Effector memory CD8-positive, alpha-beta T cell (primary cell): ENCODE results near the gene ERCC5.

Experiments used
- ATAC-seq: fragments of 150-1000 bp; cut with Tn5 transposase; replicated peaks from 2 replicates; pipeline ENCODE4 v1.10.0; 2021; ENCODE audit warnings: mild to moderate bottlenecking, moderate library complexity
- DNase-seq, 3 experiments: peaks; one replicate each; pipeline ENCODE4 v3.0.0; 2021
- H3K27ac Mint-ChIP-seq, 2 donors: one replicate each; pipeline ENCODE4 v1.8.0; 2022; ENCODE audit warnings: mild to moderate bottlenecking in 2 of 2, mixed read lengths in 2 of 2, moderate library complexity in 2 of 2
- H3K27me3 Mint-ChIP-seq, 2 donors: one replicate each; pipeline ENCODE4 v1.8.0; 2022; ENCODE audit warnings: mixed read lengths in 2 of 2
- H3K36me3 Mint-ChIP-seq: one replicate; pipeline ENCODE4 v1.8.0; 2022; ENCODE audit warnings: mild to moderate bottlenecking, moderate library complexity, mixed read lengths; ENCODE audit not compliant: insufficient read depth
- H3K4me1 Mint-ChIP-seq, 2 donors: one replicate each; pipeline ENCODE4 v1.8.0; 2022; ENCODE audit warnings: low read depth in 2 of 2, mixed read lengths in 2 of 2
- H3K4me3 Mint-ChIP-seq, 2 donors: one replicate each; pipeline ENCODE4 v1.8.0; 2022; ENCODE audit warnings: mild to moderate bottlenecking in 2 of 2, mixed read lengths in 2 of 2, moderate library complexity in 2 of 2
- H3K9me3 Mint-ChIP-seq, 2 donors: one replicate each; pipeline ENCODE4 v1.8.0; 2022; ENCODE audit warnings: mixed read lengths in 2 of 2

Gene ERCC5

DNA sequence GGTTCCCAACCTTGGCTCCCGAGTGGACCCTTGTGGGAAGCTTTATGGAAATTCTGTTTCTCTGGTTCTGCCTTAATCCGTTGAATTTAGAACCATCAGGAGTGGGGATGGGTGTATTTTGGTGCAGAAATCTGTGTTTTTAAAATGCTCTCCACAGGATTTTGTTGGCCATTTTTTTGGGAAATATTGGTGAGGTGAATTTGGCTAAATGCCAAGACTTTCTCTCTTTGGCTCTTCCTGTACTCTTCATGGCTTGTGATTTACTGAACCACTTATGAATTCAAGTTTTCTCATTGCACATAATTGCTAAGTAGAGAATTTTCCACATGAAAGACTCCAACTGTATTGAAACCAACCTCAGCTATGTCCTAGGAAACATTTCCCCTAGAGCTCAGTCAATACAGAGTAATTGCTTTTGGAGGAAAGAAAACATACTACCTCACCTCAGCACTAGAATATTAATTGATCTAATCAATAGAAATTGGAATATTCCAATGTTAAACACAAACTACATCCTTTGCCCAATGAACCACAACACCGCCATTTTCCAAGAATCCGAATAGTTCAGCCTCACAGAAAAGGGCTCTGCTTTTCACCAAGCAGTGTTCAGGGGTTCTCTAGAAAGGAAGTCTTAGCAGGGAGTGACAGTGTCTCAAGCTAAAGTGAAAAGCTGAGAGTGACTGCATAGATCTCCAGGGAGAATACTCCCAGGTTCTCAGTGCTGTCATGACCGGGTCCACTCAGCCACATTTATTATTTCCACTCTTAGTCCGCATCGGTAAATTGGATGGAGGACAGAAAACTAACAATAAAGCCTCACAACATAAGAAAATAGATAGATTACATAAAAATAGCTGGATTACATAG is 60.3 kb downstream of the ERCC5 start:
- no peak overlapping the region for H3K4me3 Mint-ChIP-seq
- no peaks in the 10 kb centered on the region for H3K9me3 Mint-ChIP-seq

DNA sequence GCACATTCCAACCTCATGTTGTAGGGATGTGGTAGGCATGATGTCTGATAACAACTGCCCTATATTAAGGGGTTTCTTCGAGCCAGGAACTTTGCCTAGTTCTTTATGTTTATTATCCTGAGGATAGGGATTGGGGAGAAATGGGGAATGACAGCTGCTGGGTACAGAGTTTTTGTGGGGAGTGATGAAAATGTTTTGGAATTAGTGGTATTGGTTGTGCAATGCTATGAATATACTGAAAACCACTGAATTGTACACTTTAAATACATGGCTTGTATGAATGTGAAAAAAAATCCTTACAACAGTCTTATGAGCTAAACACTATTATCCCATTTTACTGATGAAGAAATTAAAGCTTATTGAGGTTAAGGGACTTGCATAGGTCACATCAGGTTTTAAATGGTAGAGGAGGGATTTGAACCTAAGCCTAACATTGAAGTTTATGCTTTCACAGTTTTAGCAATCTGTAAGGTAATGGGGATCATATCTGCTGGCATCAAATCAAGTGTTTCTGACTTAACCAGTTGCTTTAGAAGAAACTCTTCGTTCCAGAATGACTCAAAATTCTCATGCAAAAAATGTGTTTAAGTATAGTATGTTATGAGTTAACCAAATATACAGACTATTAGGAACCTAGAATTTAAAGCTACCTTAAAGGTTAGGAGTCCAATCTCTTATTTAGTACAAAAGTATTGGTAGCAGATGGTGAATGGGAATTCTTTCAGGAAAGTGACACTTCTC is 61.4 kb downstream of the ERCC5 start:
- ATAC-seq: no peak
- Mint-ChIP-seq H3K4me1 (no peaks in the 10 kb centered on the region), H3K4me3 (no peak overlapping the region), H3K27ac (no peak overlapping the region), H3K27me3 (peaks cover 31 to 71% of the 10 kb centered on the region in 2 donors), H3K36me3 (no peaks in the 10 kb centered on the region), H3K9me3 (no peaks in the 10 kb centered on the region)
- DNase-seq: no peak

More for the DNA sequence above, 60.3 kb downstream of the ERCC5 start:
- Mint-ChIP-seq H3K27ac (no peak overlapping the region), H3K36me3 (no peaks in the 10 kb centered on the region), H3K4me1 (no peaks in the 10 kb centered on the region), H3K27me3 (peaks cover 31 to 71% of the 10 kb centered on the region in 2 donors)
- no peak for ATAC-seq
- no peak for DNase-seq

DNA sequence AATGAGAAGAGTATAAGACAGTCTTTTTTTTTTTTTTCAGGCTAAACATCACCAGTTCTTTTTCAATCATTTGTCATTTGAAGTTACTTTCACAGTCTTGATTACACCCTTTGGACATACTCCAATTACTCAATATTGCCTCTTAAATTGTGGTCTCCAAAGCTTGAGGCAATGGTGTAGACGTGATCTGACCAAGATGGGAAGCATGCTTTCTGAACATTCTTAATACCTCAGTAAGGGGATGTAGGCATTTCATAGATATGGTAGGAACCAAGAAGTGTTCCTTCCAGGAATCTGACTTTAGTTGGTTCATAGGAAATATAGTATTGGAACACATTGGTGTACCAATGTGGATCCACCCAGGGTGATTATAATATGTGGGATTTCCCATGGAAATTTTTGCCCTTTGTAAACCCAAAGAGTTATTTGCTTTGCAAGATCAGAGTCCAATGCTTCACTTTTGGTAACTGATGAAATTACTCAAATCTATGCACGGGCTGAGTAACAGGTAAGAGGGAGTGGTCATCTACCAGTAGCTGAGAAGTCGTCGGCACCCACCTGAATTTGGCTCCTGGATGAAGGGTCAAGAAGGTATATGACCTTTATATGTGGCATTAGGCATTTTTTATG is 62.2 kb downstream of the ERCC5 start:
- Mint-ChIP-seq H3K36me3 (no peaks in the 10 kb centered on the region), H3K4me1 (no peaks in the 10 kb centered on the region), H3K4me3 (no peak overlapping the region), H3K27ac (no peak overlapping the region), H3K9me3 (no peaks in the 10 kb centered on the region), H3K27me3 (peaks cover 37 to 71% of the 10 kb centered on the region in 2 donors)
- ATAC-seq: no peak
- no peak for DNase-seq

DNA sequence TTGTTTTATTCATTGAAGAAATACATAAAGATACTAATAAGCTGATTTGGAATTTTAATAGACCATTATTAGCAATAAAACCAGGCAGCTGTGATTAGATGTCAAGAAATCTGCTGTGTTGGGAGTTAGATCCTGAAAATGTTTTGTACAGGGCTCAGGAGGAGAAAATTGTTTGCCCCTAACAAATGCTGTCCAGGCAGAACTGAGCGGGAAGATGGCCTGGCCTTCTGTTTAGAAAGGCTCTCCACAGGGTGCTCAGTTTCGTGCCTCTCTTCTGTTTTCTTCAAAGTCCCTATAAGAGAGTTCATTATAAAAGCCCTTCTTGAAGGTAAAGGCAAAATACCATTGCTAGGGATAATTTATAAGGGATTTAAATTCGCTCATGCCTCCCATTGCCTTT is 64.1 kb downstream of the ERCC5 start:
- Mint-ChIP-seq H3K4me1 (no peaks in the 10 kb centered on the region), H3K36me3 (no peaks in the 10 kb centered on the region), H3K9me3 (no peaks in the 10 kb centered on the region), H3K27me3 (peaks cover 51 to 71% of the 10 kb centered on the region in 2 donors), H3K27ac (no peak overlapping the region), H3K4me3 (no peak overlapping the region)
- ATAC-seq (no peak), DNase-seq (no peak)

DNA sequence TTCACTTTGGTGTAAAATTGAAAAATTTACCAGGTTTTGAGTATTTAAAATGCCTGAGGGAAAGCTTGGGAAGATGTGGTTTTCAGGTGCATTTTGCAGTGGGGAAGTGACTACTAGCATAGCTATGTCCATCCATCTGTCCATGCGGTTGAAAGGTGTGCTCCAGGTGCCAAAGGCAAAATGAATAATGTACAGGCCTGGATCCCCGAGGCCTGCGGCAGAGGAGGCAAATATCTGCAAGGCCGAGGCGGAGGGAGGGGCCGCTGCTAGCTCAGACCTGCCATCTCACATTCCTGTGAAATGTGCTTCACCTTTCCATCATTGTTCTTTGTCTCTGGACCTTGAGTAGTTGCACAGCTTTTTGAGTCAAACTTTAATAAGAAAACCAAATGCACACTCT is 65.5 kb downstream of the ERCC5 start:
- DNase-seq (no peak), ATAC-seq (no peak)
- H3K4me1 Mint-ChIP-seq: peaks cover 0 to 2% of the 10 kb centered on the region in 2 donors
- no peaks in the 10 kb centered on the region for H3K36me3 Mint-ChIP-seq
- no peak overlapping the region for H3K27ac Mint-ChIP-seq
- peaks cover 51 to 64% of the 10 kb centered on the region in 2 donors for H3K27me3 Mint-ChIP-seq
- H3K9me3 Mint-ChIP-seq: no peaks in the 10 kb centered on the region
- H3K4me3 Mint-ChIP-seq: no peak overlapping the region

DNA sequence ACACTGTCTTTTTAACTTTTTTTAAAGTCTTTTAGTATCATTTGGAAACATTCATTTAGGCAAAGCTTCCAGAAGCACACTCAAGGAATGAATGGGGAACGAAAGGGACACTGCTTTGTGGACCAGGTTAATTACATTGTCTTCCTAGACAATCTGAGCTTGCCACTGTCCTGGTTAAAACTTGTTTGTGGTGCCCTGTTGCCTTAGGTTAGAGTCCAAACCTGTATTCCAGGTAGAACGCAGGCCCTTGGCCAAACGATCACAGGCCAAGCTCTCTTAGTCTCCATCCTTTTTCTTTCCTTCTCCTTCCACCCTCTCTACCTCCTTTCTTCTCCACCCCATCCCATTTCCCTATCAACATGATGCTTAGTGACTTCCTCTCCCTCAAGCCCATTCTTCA is 66.8 kb downstream of the ERCC5 start:
- DNase-seq: no peak
- H3K4me1 Mint-ChIP-seq: peaks cover 0 to 2% of the 10 kb centered on the region in 2 donors

DNA sequence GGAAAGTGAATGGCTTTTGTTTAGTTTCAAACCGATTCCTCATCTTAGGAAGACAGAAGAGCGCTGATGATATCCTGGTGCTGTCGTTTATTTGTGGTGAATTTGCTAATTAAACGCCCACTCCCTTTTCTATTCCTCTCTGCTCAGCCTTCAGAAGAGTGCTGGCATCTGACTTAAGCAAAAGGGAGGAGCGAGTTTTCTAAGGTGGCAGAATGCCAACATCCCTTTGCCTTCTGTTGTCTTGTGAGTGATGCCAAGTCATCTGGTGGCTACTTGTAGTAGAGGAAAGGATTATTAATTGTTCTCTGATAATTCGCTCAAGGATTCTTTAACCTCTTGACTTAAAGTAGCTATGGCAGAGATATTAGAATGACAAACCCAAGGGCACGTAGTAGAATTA is 68.1 kb downstream of the ERCC5 start:
- Mint-ChIP-seq H3K4me1 (peaks cover 0 to 2% of the 10 kb centered on the region in 2 donors), H3K36me3 (no peaks in the 10 kb centered on the region), H3K27me3 (peaks cover 57% of the 10 kb centered on the region in 2 donors), H3K4me3 (no peak overlapping the region), H3K9me3 (no peaks in the 10 kb centered on the region), H3K27ac (no peak overlapping the region)
- DNase-seq: no peak
- ATAC-seq: no peak

More for the DNA sequence above, 66.8 kb downstream of the ERCC5 start:
- H3K36me3 Mint-ChIP-seq: no peaks in the 10 kb centered on the region
- H3K4me3 Mint-ChIP-seq: no peak overlapping the region
- no peak overlapping the region for H3K27ac Mint-ChIP-seq
- ATAC-seq: no peak
- no peaks in the 10 kb centered on the region for H3K9me3 Mint-ChIP-seq
- H3K27me3 Mint-ChIP-seq: peaks cover 55 to 64% of the 10 kb centered on the region in 2 donors

DNA sequence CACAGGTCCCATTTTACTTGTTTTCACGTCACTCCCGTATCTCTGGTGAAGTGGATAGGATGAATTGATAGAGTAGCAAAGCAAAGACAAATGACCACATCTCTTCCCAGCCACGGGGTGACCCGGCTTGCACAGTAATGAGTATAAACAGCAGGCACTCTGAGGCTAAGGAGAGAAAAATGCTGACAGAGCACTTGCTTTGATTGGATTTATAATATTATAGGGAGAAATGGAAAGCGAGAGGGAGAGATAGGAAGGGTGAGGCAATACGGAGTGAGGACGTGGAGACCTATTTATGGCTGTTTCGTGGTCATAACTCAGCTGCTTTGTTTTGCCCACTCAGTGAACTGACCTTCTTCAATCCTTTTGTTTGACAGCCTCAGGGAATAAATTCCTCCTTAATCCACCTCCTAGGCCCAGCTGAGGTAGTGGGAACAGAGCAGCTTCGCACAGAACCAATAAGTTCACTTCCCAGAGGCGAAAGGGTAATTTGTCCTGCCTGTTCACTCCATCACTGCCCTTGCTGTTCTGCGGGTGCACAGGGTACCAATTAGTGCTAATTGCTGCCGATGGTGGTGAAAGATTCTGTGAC is 68.6 kb downstream of the ERCC5 start:
- H3K9me3 Mint-ChIP-seq: no peaks in the 10 kb centered on the region
- H3K27ac Mint-ChIP-seq: no peak overlapping the region
- H3K4me1 Mint-ChIP-seq: peaks cover 0 to 2% of the 10 kb centered on the region in 2 donors
- H3K36me3 Mint-ChIP-seq: no peaks in the 10 kb centered on the region
- DNase-seq (no peak), ATAC-seq (no peak)
- H3K4me3 Mint-ChIP-seq: no peak overlapping the region
- H3K27me3 Mint-ChIP-seq: peaks cover 59 to 61% of the 10 kb centered on the region in 2 donors

DNA sequence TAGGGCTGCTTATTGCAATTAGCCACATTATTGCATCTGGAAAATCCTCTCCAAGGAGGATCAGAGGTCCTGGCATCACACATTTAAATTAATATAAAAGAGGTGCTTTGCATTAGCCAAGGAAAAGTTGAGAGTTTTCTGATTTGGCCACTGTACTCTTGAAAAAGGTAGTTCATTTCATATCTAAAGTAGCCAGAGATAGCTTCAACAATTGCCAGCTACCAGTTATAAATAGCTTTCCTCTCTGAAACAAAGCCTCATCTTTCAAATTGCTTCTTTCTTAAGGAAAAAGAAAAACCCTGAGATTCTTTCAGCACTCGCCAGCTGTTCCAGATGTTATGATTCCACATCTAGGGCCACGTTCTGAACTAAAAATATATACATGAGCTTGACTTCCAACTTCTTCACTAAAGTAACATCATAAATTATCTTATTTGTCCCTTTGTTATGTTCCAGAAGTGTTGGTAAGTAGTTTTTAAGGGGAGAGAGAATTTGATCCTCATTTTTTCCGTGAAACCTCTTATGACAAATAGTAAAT is 69.6 kb downstream of the ERCC5 start:
- peaks cover 61 to 63% of the 10 kb centered on the region in 2 donors for H3K27me3 Mint-ChIP-seq
- no peaks in the 10 kb centered on the region for H3K36me3 Mint-ChIP-seq
- H3K27ac Mint-ChIP-seq: no peak overlapping the region
- DNase-seq: no peak
- ATAC-seq: no peak
- no peak overlapping the region for H3K4me3 Mint-ChIP-seq
- peaks cover 0 to 2% of the 10 kb centered on the region in 2 donors for H3K4me1 Mint-ChIP-seq
- no peaks in the 10 kb centered on the region for H3K9me3 Mint-ChIP-seq

DNA sequence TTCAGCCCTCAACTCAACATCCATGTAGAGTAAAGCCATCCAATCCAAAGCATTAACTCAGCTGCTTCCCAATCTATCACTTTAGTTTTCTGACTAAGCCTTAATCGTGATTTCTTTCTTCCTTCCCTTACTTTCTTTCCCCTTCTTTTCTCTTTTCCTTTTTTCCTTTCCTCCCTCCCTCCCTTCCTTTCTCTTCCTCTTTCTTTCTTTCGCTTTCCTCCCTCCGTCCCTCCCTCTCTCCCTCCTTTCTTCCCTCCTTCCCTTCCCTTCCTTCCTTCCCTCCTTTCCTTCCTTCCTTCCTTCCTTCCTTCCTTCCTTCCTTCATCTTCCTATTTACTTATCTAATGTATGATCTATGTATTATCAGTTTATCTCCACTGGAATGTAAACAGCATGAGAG is 71.2 kb downstream of the ERCC5 start:
- H3K36me3 Mint-ChIP-seq: no peaks in the 10 kb centered on the region

DNA sequence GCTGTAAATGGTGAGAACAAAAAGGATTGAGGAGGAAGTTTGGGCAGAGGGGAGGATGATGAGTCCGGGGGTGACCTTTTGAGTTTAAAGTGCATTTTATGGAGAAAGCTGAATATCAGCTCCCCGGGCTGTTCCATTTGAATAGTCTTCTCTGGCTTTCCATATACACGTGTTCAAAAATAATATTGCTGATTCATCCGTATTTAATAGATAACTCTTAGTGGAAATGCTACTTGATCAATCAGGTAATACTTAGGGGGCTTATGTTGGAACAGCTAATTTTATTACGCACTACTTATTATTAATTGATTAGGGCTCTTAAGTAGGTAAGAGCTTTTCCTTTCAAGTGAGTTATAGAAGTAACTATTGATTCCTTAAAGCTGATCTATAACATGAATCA is 76.4 kb downstream of the ERCC5 start:
- no peak overlapping the region for H3K27ac Mint-ChIP-seq
- peaks cover 61 to 62% of the 10 kb centered on the region in 2 donors for H3K27me3 Mint-ChIP-seq
- no peaks in the 10 kb centered on the region for H3K4me1 Mint-ChIP-seq
- no peak overlapping the region for H3K4me3 Mint-ChIP-seq
- peaks cover 0 to 6% of the 10 kb centered on the region in 2 donors for H3K9me3 Mint-ChIP-seq
- no peaks in the 10 kb centered on the region for H3K36me3 Mint-ChIP-seq
- no peak for DNase-seq
- no peak for ATAC-seq

More for the DNA sequence above, 71.2 kb downstream of the ERCC5 start:
- H3K4me1 Mint-ChIP-seq: peaks cover 0 to 2% of the 10 kb centered on the region in 2 donors
- H3K4me3 Mint-ChIP-seq: no peak overlapping the region
- ATAC-seq (no peak), DNase-seq (no peak)
- peaks cover 74 to 78% of the 10 kb centered on the region in 2 donors for H3K27me3 Mint-ChIP-seq
- H3K27ac Mint-ChIP-seq: no peak overlapping the region
- H3K9me3 Mint-ChIP-seq: no peaks in the 10 kb centered on the region
